Measurements from ENCODE around the gene KCTD2. TPM values are rescaled to one million over a fixed set of nuclear protein-coding genes. Genes with fewer than 3 reads are reported as not detected.
"Not testable (repeated sequence)": the region's sequence is repeated elsewhere in the genome, so short reads cannot be mapped to it uniquely, and the experiment has no call there.

The KCTD2 gene
- total RNA-seq, 4 donors from 2014 or later: 22.5 to 38.3 (median 28.6) TPM

DNA sequence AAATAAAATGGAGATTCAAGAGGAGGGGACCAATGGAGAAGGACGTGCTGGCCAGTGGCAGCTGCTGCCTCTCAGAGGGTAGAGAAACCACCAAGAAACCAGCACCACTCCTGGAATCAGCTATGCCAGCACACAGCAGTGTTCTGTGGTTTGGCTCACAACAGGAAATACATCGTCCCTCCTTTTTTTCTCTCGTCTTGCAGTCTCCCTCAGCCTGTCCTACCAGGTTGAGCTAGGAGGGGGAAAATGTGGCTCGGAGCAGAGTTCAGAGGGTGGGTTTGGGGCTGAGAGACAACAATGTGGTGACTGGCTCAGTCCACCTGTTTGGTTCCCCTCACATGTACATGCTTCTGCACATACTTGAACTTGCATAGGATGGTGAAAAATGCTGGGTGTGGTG, 20.8 kb downstream of the KCTD2 start:
- TF ChIP-seq, protein P1, sequence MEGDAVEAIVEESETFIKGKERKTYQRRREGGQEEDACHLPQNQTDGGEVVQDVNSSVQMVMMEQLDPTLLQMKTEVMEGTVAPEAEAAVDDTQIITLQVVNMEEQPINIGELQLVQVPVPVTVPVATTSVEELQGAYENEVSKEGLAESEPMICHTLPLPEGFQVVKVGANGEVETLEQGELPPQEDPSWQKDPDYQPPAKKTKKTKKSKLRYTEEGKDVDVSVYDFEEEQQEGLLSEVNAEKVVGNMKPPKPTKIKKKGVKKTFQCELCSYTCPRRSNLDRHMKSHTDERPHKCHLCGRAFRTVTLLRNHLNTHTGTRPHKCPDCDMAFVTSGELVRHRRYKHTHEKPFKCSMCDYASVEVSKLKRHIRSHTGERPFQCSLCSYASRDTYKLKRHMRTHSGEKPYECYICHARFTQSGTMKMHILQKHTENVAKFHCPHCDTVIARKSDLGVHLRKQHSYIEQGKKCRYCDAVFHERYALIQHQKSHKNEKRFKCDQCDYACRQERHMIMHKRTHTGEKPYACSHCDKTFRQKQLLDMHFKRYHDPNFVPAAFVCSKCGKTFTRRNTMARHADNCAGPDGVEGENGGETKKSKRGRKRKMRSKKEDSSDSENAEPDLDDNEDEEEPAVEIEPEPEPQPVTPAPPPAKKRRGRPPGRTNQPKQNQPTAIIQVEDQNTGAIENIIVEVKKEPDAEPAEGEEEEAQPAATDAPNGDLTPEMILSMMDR (IDR thresholded peaks at IDR 0.05): no peak
- no peak for TF ChIP-seq POLR2A (IDR thresholded peaks at IDR 0.05)
- intact Hi-C loops (cut with DNase I; ENCODE audit: low total_unique reads): loop anchor here (10.0 kb wide), 1 partner anchor 107 kb away; no protein-coding TSS in a partner anchor
- DNase-seq (ENCODE audit: low spot score in 2 of 2): no peak
- 56 to 70% methylated on average over 4 of the region's 4 CpGs for WGBS, 2 donors
- H3K4me3 ChIP-seq (ENCODE audit: low read depth, poor library complexity, severe bottlenecking): no peak overlapping the region

DNA sequence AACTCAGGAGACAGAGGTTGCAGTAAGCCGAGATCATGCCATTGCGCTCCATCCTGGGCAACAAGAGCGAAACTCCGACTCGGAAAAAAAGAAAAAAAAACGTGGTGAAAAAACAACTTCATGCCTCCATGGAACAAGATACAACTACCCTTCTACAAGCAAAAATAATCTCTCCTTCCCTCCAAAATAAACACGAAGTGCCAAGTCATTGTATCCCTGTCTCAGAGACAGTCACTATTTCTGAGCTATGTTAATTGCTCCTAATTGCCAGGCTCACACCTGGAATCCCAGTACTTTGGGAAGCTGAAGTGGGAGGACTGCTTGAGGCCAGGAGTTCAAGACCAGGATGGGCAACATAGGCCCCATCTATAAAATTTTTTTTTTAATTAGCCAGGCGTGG, 21.7 kb downstream of the KCTD2 start:
- 81 to 88% methylated on average over 8 of the region's 8 CpGs for WGBS, 2 donors
- intact Hi-C loops (cut with DNase I; ENCODE audit: low total_unique reads): loop anchor here (10.0 kb wide), 1 partner anchor 106 kb away; no protein-coding TSS in a partner anchor
- no peak for TF ChIP-seq POLR2A (IDR thresholded peaks at IDR 0.05)
- TF ChIP-seq, protein P1 (IDR thresholded peaks at IDR 0.05): no peak
- no peak overlapping the region for H3K4me3 ChIP-seq (ENCODE audit: low read depth, poor library complexity, severe bottlenecking)
- no peak for DNase-seq (ENCODE audit: low spot score in 2 of 2)

DNA sequence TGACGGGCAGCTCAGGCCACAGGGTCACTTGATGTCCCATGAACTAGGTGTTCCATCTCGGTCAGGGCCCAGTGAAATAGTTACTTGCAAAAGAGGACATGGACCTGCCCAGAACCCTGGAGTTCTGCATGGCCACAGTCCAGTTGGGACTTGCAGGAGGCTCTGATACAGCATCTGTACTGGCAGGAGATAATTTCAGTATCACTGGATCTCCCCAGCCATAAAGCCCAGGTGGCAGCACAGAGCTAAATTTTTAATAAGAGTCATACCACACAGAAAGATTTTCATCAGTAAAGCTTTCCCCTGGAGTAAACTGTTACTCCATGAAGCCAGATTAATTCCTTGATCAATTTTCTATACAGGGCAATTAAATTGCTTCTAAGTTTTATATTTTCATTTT, 22.8 kb downstream of the KCTD2 start:
- H3K4me3 ChIP-seq (ENCODE audit: low read depth, poor library complexity, severe bottlenecking): no peak overlapping the region
- 72 to 88% methylated on average over 2 of the region's 2 CpGs for WGBS, 2 donors
- TF ChIP-seq POLR2A (IDR thresholded peaks at IDR 0.05): no peak
- TF ChIP-seq, protein P1 (IDR thresholded peaks at IDR 0.05): no peak
- intact Hi-C loops (cut with DNase I; ENCODE audit: low total_unique reads): loop anchor here (10.0 kb wide), 1 partner anchor 105 kb away; no protein-coding TSS in a partner anchor
- no peak for DNase-seq (ENCODE audit: low spot score in 2 of 2)

DNA sequence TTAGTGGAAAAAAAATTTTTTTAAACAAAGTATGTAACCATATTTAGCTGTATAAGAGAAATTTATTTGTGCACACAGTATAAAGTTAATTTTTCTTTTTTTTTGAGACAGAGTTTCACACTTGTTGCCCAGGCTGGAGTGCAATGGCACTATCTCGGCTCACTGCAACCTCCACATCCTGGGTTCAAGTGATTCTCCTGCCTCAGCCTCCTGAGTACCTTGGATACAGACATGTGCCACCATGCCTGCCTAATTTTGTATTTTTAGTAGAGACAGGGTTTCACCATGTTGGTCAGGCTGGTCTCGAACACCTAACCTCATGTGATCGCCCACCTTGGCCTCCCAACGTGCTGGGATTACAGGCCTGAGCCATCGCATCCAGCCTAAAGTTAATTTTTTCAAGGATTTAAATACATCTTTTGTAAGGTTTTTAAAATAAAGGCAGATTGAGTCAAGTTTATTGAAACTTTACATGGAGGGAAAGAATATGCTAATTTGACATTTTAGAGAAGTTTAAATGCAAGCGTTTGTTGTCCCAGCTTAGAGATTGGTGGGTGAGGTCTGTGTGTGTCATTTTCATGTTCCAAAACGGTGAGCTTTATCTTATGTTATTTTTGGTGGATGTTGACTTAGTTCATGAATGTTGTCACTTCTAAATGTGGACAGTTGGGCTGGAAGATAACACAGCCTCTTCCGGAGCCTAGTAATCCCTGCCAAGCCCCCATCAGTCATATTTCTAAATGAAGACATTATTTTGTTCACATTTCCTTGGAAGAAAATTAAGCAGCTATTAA, 24.6 kb downstream of the KCTD2 start:
- 86 to 88% methylated on average over 8 of the region's 8 CpGs for WGBS, 2 donors
- intact Hi-C loops (cut with DNase I; ENCODE audit: low total_unique reads); DNase-seq (ENCODE audit: low spot score in 2 of 2); H3K4me3 ChIP-seq (ENCODE audit: low read depth, poor library complexity, severe bottlenecking): not testable (repeated sequence)

DNA sequence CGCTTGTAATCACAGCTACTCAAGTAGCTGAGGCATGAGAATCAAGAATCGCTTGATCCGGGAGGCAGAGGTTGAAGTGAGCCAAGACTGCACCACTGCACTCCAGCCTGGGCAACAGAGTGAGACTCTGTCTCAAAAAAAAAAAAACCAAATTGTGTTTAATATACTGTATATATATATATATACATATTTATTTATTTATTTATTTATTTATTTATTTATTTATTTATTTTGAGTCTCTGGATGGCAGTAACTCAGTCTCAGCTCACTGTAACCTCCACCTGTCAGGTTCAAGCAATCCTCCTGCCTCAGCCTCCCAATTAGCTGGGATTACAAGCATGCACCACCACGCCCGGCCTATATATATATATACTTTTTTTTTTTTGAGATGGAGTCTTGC, 25.9 kb downstream of the KCTD2 start:
- 94 to 96% methylated on average over 5 of the region's 5 CpGs for WGBS, 2 donors
- DNase-seq (ENCODE audit: low spot score in 2 of 2); H3K4me3 ChIP-seq (ENCODE audit: low read depth, poor library complexity, severe bottlenecking); intact Hi-C loops (cut with DNase I; ENCODE audit: low total_unique reads): not testable (repeated sequence)

DNA sequence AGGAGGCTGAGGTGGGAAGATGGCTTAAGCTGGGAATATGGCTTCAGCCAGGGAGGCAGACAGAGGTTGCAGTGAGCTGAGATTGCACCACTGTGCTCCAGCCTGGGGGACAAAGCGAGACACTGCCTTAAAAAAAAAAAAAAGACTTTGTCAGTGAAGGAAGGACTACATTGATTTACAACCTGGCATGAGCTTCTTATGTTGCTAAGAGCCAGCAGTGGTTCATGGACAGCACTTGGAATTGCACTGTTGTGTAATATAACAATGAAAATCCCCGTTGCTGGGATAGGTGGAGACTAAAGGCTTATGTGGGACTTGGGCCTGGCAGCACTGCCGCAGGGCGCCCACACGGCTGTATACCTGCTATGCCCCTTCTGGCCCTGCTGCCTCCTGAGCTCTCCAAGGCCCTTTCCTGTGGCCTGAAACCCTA, 26.6 kb downstream of the KCTD2 start:
- intact Hi-C loops (cut with DNase I; ENCODE audit: low total_unique reads): no loop called here
- no peak for TF ChIP-seq POLR2A (IDR thresholded peaks at IDR 0.05)
- TF ChIP-seq, protein P1 (IDR thresholded peaks at IDR 0.05): no peak
- DNase-seq (ENCODE audit: low spot score in 2 of 2): no peak
- WGBS, 2 donors: 47 to 62% methylated on average over 5 of the region's 5 CpGs
- no peak overlapping the region for H3K4me3 ChIP-seq (ENCODE audit: low read depth, poor library complexity, severe bottlenecking)

DNA sequence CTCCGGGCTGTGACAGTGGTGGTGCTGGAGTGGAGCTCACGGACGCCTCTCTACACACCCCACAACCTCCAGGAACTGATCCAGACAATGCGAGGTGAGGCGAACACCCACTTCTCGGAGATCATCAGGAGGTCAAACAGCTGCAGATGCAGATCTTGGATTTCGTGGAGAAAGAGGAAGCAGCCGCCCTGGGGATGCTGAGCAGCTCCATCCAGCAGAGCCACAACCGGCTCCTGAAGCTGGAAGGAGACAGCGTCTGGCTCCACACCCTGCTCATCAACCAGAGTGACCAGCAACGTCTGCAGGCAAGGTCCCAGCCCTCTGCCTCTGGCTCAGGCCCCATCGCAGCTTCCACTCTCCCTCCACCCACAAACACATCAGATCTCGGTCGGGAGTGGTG, 27.5 kb downstream of the KCTD2 start:
- intact Hi-C loops (cut with DNase I; ENCODE audit: low total_unique reads): no loop called here
- 75 to 87% methylated on average over 14 of the region's 14 CpGs for WGBS, 2 donors
- no peak overlapping the region for H3K4me3 ChIP-seq (ENCODE audit: low read depth, poor library complexity, severe bottlenecking)
- DNase-seq (ENCODE audit: low spot score in 2 of 2): no peak
- TF ChIP-seq, protein P1 (IDR thresholded peaks at IDR 0.05): no peak
- no peak for TF ChIP-seq POLR2A (IDR thresholded peaks at IDR 0.05)

All from lower leg skin (tissue), 4 donors.